ENCODE data around the gene SOD1. TPM values are rescaled to one million over a fixed set of nuclear protein-coding genes. Genes with fewer than 3 reads are reported as not detected.

SOD1 gene
- total RNA-seq, 4 donors from 2014 or later, result 219 to 337 (median 248) TPM

DNA sequence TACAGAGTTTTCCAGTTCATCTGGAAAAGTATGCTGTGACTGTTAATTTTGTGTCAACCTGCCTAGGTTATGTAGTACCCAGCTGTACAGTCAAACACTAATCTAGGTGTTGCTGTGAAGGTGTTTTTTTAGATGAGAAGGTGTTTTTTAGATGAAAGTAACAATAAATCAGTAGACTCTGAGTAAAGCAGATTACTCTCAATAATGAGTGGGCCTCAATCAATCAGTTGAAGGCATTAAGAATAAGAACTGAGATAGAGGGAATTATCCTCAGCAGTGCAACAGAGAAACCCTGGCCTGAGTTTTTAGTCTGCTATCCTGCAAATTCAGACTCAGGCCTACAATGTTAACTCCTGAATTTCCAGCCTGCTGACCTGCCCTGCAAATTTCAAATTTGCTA lies 39.0 kb downstream of the SOD1 start:
- peaks cover 8 to 94% of the 10 kb centered on the region in 2 donors for H3K36me3 ChIP-seq
- H3K27ac ChIP-seq, result no peak overlapping the region
- no peak for ATAC-seq
- no peak overlapping the region for H3K4me3 ChIP-seq
- H3K4me1 ChIP-seq, result no peaks in the 10 kb centered on the region
- H3K9me3 ChIP-seq, result no peaks in the 10 kb centered on the region
- H3K27me3 ChIP-seq, result no peaks in the 10 kb centered on the region
- TF ChIP-seq EP300 (IDR thresholded peaks at IDR 0.05) (no peak), POLR2A (IDR thresholded peaks at IDR 0.05) (no peak), POLR2AphosphoS5 (IDR thresholded peaks at IDR 0.05) (no peak)
- TF ChIP-seq, protein P1, sequence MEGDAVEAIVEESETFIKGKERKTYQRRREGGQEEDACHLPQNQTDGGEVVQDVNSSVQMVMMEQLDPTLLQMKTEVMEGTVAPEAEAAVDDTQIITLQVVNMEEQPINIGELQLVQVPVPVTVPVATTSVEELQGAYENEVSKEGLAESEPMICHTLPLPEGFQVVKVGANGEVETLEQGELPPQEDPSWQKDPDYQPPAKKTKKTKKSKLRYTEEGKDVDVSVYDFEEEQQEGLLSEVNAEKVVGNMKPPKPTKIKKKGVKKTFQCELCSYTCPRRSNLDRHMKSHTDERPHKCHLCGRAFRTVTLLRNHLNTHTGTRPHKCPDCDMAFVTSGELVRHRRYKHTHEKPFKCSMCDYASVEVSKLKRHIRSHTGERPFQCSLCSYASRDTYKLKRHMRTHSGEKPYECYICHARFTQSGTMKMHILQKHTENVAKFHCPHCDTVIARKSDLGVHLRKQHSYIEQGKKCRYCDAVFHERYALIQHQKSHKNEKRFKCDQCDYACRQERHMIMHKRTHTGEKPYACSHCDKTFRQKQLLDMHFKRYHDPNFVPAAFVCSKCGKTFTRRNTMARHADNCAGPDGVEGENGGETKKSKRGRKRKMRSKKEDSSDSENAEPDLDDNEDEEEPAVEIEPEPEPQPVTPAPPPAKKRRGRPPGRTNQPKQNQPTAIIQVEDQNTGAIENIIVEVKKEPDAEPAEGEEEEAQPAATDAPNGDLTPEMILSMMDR (IDR thresholded peaks at IDR 0.05), result no peak

GRCh38 chr21:31700040-31700439 lies 40.5 kb downstream of the SOD1 start:
- TF ChIP-seq, protein P1 (IDR thresholded peaks at IDR 0.05), result no peak
- no peak for TF ChIP-seq POLR2A (IDR thresholded peaks at IDR 0.05)
- TF ChIP-seq POLR2AphosphoS5 (IDR thresholded peaks at IDR 0.05), result no peak
- no peak for TF ChIP-seq EP300 (IDR thresholded peaks at IDR 0.05)
- WGBS, 2 donors (ENCODE audit: low coverage in 1 of 2), result 94 to 100% methylated on average over 3 of the region's 3 CpGs

DNA sequence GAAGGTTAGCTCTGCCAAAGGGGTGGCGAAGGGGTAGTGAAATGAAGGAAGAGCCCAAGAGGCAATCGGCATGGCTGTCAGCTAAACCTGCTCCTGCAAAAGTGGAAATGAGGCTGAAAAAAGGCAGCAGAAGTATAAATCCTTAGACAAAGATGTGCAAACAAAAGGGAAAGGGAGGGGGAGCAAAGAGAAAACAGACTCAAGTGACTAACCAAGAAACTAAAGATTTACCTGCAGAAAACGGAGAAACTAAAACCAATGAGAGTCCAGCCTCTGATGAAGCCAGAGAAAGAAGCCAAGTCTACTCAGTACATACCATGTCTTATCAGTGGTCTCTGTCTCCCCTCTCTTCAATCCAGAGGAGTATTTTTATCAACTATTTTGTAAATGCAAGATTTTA lies 47.1 kb downstream of the SOD1 start:
- WGBS, 2 donors (ENCODE audit: low coverage in 1 of 2), result 86 to 98% methylated on average over 2 to 3 of the region's 3 CpGs
- no peak for ATAC-seq
- peaks cover 0 to 40% (median 11%) of the 10 kb centered on the region in 3 donors for H3K4me1 ChIP-seq

More at GRCh38 chr21:31700040-31700439, 40.5 kb downstream of the SOD1 start:
- Histone ChIP-seq H3K36me3 (peaks cover 8 to 78% of the 10 kb centered on the region in 2 donors), H3K27ac (no peak overlapping the region), H3K4me3 (no peak overlapping the region), H3K27me3 (no peaks in the 10 kb centered on the region), H3K9me3 (no peaks in the 10 kb centered on the region), H3K4me1 (no peaks in the 10 kb centered on the region)
- no peak for ATAC-seq

DNA sequence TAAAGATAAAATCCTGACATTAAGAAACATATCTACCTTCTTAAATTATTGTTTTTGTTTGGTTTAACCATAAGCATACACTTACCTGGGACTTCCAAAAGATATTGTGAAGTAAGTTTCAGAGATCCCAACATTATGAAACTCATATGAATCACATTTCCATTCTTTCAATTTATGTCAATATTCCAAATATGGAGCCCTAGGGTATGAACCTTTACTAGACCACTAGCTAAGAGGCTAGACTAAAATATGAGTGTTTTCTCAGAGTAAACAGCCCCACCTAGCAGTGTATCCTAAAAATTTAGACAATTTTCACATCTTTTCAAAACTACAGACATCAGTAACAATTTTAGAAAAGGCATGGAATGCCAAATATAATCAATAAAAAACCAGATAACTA lies 48.0 kb downstream of the SOD1 start:
- no peaks in the 10 kb centered on the region for H3K9me3 ChIP-seq
- no peak for ATAC-seq
- TF ChIP-seq EP300 (IDR thresholded peaks at IDR 0.05), result no peak
- no peak for TF ChIP-seq POLR2AphosphoS5 (IDR thresholded peaks at IDR 0.05)
- no peak for TF ChIP-seq POLR2A (IDR thresholded peaks at IDR 0.05)
- TF ChIP-seq, protein P1 (IDR thresholded peaks at IDR 0.05), result no peak

More for the DNA sequence above, 47.1 kb downstream of the SOD1 start:
- H3K36me3 ChIP-seq, result peaks cover 0 to 16% of the 10 kb centered on the region in 2 donors
- H3K4me3 ChIP-seq, result no peak overlapping the region
- no peak overlapping the region for H3K27ac ChIP-seq
- no peaks in the 10 kb centered on the region for H3K9me3 ChIP-seq
- TF ChIP-seq EP300 (IDR thresholded peaks at IDR 0.05) (no peak), POLR2A (IDR thresholded peaks at IDR 0.05) (no peak), POLR2AphosphoS5 (IDR thresholded peaks at IDR 0.05) (no peak)
- TF ChIP-seq, protein P1 (IDR thresholded peaks at IDR 0.05), result no peak
- no peaks in the 10 kb centered on the region for H3K27me3 ChIP-seq

GRCh38 chr21:31708541-31708940 lies 49.0 kb downstream of the SOD1 start:
- Histone ChIP-seq H3K27me3 (no peaks in the 10 kb centered on the region), H3K4me1 (peaks cover 0 to 59% (median 11%) of the 10 kb centered on the region in 3 donors), H3K27ac (no peak overlapping the region), H3K4me3 (no peak overlapping the region), H3K36me3 (no peaks in the 10 kb centered on the region), H3K9me3 (no peaks in the 10 kb centered on the region)
- TF ChIP-seq POLR2AphosphoS5 (IDR thresholded peaks at IDR 0.05) (no peak), EP300 (IDR thresholded peaks at IDR 0.05) (no peak), POLR2A (IDR thresholded peaks at IDR 0.05) (no peak)
- TF ChIP-seq, protein P1 (IDR thresholded peaks at IDR 0.05), result no peak
- no peak for ATAC-seq
- whole genome bisulfite sequencing, 2 donors (ENCODE audit: low coverage in 1 of 2), result 18 to 40% methylated on average over 1 of the region's 1 CpG

More for the DNA sequence above, 48.0 kb downstream of the SOD1 start:
- peaks cover 0 to 7% of the 10 kb centered on the region in 2 donors for H3K36me3 ChIP-seq
- no peaks in the 10 kb centered on the region for H3K27me3 ChIP-seq
- H3K4me3 ChIP-seq, result no peak overlapping the region
- H3K4me1 ChIP-seq, result peaks cover 0 to 49% (median 11%) of the 10 kb centered on the region in 3 donors
- H3K27ac ChIP-seq, result no peak overlapping the region

All from gastroesophageal sphincter (tissue), 4 donors.